HCT116 (cell line): ENCODE data around the gene PTP4A2. TPM values are rescaled to one million over a fixed set of nuclear protein-coding genes. Genes with fewer than 3 reads are reported as not detected.

ENCODE experiments used
- ATAC-seq: fragments of 200-7000 bp; cut with Tn5 transposase; 2 replicates; pipeline ENCODE4 v1.9.1; 2020; ENCODE audit warnings: mild to moderate bottlenecking, moderate library complexity
- BruUV-seq: library from RNA; stranded (reverse); fragments of 400-500 nt; replicated peaks from 2 replicates; lab custom pipeline; 2021; lab: Mats Ljungman, UMichigan
- CTCF ChIA-PET: fragments of 300-600 bp; sonication (Branson Sonifier 250); formaldehyde crosslinking; loops from one replicate; lab custom pipeline; 2021; ENCODE audit warnings: antibody characterized with exemption; lab: Charles Lee
- POLR2A ChIA-PET: fragments of 300-600, 350-600 bp; sonication (Branson Sonifier 250); formaldehyde crosslinking; loops from one replicate; lab custom pipeline; 2021; ENCODE audit warnings: antibody characterized with exemption; lab: Charles Lee
- RAD21 ChIA-PET, 2 experiments: fragments of 300-600 bp; sonication (Branson Sonifier 250); formaldehyde crosslinking; loops; one replicate each; lab custom pipeline; 2023; ENCODE audit warnings: low total read pairs in 2 of 2; ENCODE audit not compliant: uncharacterized antibody in 2 of 2, unreplicated experiment in 2 of 2, low non-redundant PET in 1 of 2; lab: Charles Lee
- DNase-seq: peaks from one replicate; pipeline ENCODE4 v3.0.0-alpha.2; 2010; ENCODE audit warnings: low read depth, low spot score
- H2AFZ ChIP-seq: fragments of 200-600 bp; shearing (Covaris generic), sonication (generic); 2 replicates; pipeline ENCODE4 v1.6.1; 2017; ENCODE audit warnings: low read depth, mixed run types, mixed read lengths, antibody characterized with exemption, low read length; ENCODE audit not compliant: poor library complexity, severe bottlenecking
- H3K27ac ChIP-seq: 2 replicates; pipeline ENCODE4 v1.5.1; 2012; ENCODE audit warnings: low read depth, low read length
- H3K27me3 ChIP-seq: fragments of 200-600 bp; sonication (generic); 2 replicates; pipeline ENCODE4 v1.6.1; 2016; ENCODE audit warnings: mixed run types, low read length, mixed read lengths; ENCODE audit not compliant: insufficient read depth
- H3K36me3 ChIP-seq, 2 experiments: fragments of 200-500 bp in 1 of 2; fragments of 200-600 bp in 1 of 2; sonication (Bioruptor generic) in 1 of 2; sonication (generic) in 1 of 2; 2 replicates each; pipeline versions ENCODE4 v1.5.1 to v1.6.1; 2014 to 2016; ENCODE audit warnings: low read length in 2 of 2, inconsistent platforms in 1 of 2, mixed read lengths in 1 of 2, mixed run types in 1 of 2; ENCODE audit not compliant: insufficient read depth in 2 of 2, control insufficient read depth in 1 of 2
- H3K4me1 ChIP-seq, 2 experiments: fragments of 200-600 bp in 1 of 2; sonication (generic) in 1 of 2; 2 replicates each; pipeline versions ENCODE4 v1.5.1 to v1.6.1; 2012 to 2017; ENCODE audit warnings: low read length in 2 of 2, inconsistent platforms in 1 of 2, mild to moderate bottlenecking in 1 of 2, mixed read lengths in 1 of 2, mixed run types in 1 of 2, moderate library complexity in 1 of 2; ENCODE audit not compliant: insufficient read depth in 2 of 2, control insufficient read depth in 1 of 2
- H3K4me2 ChIP-seq: fragments of 200-600 bp; sonication (generic); 2 replicates; pipeline ENCODE4 v1.6.1; 2017; ENCODE audit warnings: mixed run types, low read length, mixed read lengths
- H3K4me3 ChIP-seq, 2 experiments: fragments of 200-600 bp in 1 of 2; sonication (generic) in 1 of 2; replicated peaks in 1 of 2; 2 replicates each; pipeline ENCODE4 v1.5.1; 2011 to 2016; ENCODE audit warnings: low read length in 2 of 2, control low read depth in 1 of 2, low read depth in 1 of 2, mild to moderate bottlenecking in 1 of 2, mixed read lengths in 1 of 2, mixed run types in 1 of 2
- H3K79me2 ChIP-seq: fragments of 200-600 bp; sonication (generic); 2 replicates; pipeline ENCODE4 v1.6.1; 2017; ENCODE audit warnings: mild to moderate bottlenecking, mixed run types, low read length, moderate library complexity, mixed read lengths; ENCODE audit not compliant: insufficient read depth
- H3K9ac ChIP-seq: fragments of 200-600 bp; sonication (generic); 2 replicates; pipeline ENCODE4 v1.6.1; 2016; ENCODE audit warnings: low read length, mixed read lengths
- H3K9me2 ChIP-seq: fragments of 200-600 bp; sonication (generic), shearing (Covaris generic); 2 replicates; pipeline ENCODE4 v1.6.1; 2017; ENCODE audit warnings: mixed run types, mild to moderate bottlenecking, moderate library complexity; ENCODE audit not compliant: insufficient read depth
- H3K9me3 ChIP-seq, 2 experiments: fragments of 200-500 bp in 1 of 2; fragments of 200-600 bp in 1 of 2; sonication (Bioruptor generic) in 1 of 2; sonication (generic) in 1 of 2; 2 replicates each; pipeline ENCODE4 v1.6.1; 2014 to 2017; ENCODE audit warnings: low read length in 2 of 2, mixed read lengths in 2 of 2, inconsistent platforms in 1 of 2, low read depth in 1 of 2, mild to moderate bottlenecking in 1 of 2, mixed run types in 1 of 2, moderate library complexity in 1 of 2; ENCODE audit not compliant: control insufficient read depth in 1 of 2, insufficient read depth in 1 of 2
- H4K20me1 ChIP-seq: fragments of 200-600 bp; sonication (generic), shearing (Covaris generic); 2 replicates; pipeline ENCODE4 v1.6.1; 2017; ENCODE audit warnings: mixed run types, mild to moderate bottlenecking, moderate library complexity; ENCODE audit not compliant: insufficient read depth
- ATF3 ChIP-seq: IDR thresholded peaks from 2 replicates; pipeline ENCODE4 v1.6.1; 2012
- CTCF ChIP-seq, 3 experiments: fragments of 200-600 bp in 1 of 3; sonication (generic) in 1 of 3; IDR thresholded peaks in 2 of 3; conservative IDR thresholded peaks in 1 of 3; 2 replicates each; pipeline ENCODE4 v1.5.1; 2012 to 2017; ENCODE audit warnings: low read depth in 2 of 3, low read length in 2 of 3, antibody characterized with exemption in 1 of 3, borderline replicate concordance in 1 of 3, control low read depth in 1 of 3, mild to moderate bottlenecking in 1 of 3, mixed read lengths in 1 of 3, mixed run types in 1 of 3, moderate library complexity in 1 of 3; ENCODE audit not compliant: insufficient read depth in 1 of 3
- EZH2 ChIP-seq: fragments of 200-600 bp; sonication (generic); IDR thresholded peaks from 2 replicates; pipeline ENCODE4 v1.6.1; 2017; ENCODE audit warnings: antibody characterized with exemption, mixed run types
- MAX ChIP-seq: IDR thresholded peaks from 2 replicates; pipeline ENCODE4 v1.6.1; 2012
- POLR2AphosphoS5 ChIP-seq: IDR thresholded peaks from 2 replicates; pipeline ENCODE4 v1.6.1; 2011; ENCODE audit warnings: mild to moderate bottlenecking, low read depth, low read length, moderate library complexity
- YY1 ChIP-seq: IDR thresholded peaks from 2 replicates; pipeline ENCODE4 v1.6.1; 2011; ENCODE audit warnings: low read length, low read depth, moderate library complexity, mild to moderate bottlenecking; ENCODE audit not compliant: insufficient replicate concordance; ENCODE audit errors: extremely low read depth
- ZNF274 ChIP-seq: fragments of 200-500 bp; sonication (Bioruptor generic); IDR thresholded peaks from 2 replicates; pipeline ENCODE4 v1.6.1; 2014; ENCODE audit warnings: mild to moderate bottlenecking, low read depth, low read length, inconsistent platforms
- intact Hi-C: fragments of 100-400 bp; cut with micrococcal nuclease; formaldehyde crosslinking; loops from 2 replicates; pipeline ENCODE4 v1.10.0; 2022
- total RNA-seq: library from RNA; stranded (reverse); gene quantifications from one replicate; pipeline ENCODE4 v1.2.1, GENCODE V29; 2021; ENCODE audit not compliant: unreplicated experiment

The PTP4A2 gene
- total RNA-seq, 1 experiment from 2014 or later = 267 TPM

GRCh38 chr1:31951276-31951675, 13.1 kb upstream of the PTP4A2 start:
- no peaks in the 10 kb centered on the region for H3K79me2 ChIP-seq
- H3K9ac ChIP-seq = no peak overlapping the region
- intact Hi-C loops = no loop called here
- TF ChIP-seq EZH2 = no peak
- no peak for TF ChIP-seq CTCF (IDR thresholded peaks at IDR 0.05 in 2 of 3, conservative IDR thresholded peaks at IDR 0.05 in 1 of 3; ENCODE audit: borderline replicate concordance in 1 of 3, insufficient read depth in 1 of 3, low read depth in 2 of 3, low read length in 2 of 3)
- no peak for TF ChIP-seq ATF3
- no peak for TF ChIP-seq MAX
- no peak for TF ChIP-seq YY1
- TF ChIP-seq ZNF274 = no peak
- no peak for TF ChIP-seq POLR2AphosphoS5
- H3K4me2 ChIP-seq = no peak overlapping the region
- H3K9me3 ChIP-seq = no peaks in the 10 kb centered on the region
- H3K4me1 ChIP-seq = peaks cover 21 to 22% of the 10 kb centered on the region in 2 experiments
- no peak overlapping the region for H3K4me3 ChIP-seq
- no peaks in the 10 kb centered on the region for H3K36me3 ChIP-seq
- H3K27ac ChIP-seq = no peak overlapping the region
- H4K20me1 ChIP-seq = no peaks in the 10 kb centered on the region
- ChIA-PET POLR2A (interaction anchor here (0.6 kb wide), 1 partner anchor 40 kb away, joined by 3 read pairs; no protein-coding TSS in a partner anchor), RAD21 (no interaction called here), CTCF (interaction anchor here (0.6 to 1.9 kb wide), 2 partner anchors 13 to 789 kb away, joined by 3 to 7 read pairs; no protein-coding TSS in a partner anchor)
- DNase-seq = no peak
- no peak for ATAC-seq
- BruUV-seq = no TSS peak
- no peak overlapping the region for H2AFZ ChIP-seq
- no peaks in the 10 kb centered on the region for H3K27me3 ChIP-seq
- H3K9me2 ChIP-seq = no peaks in the 10 kb centered on the region
